Small intestine (tissue), 7 donors: Measurements from ENCODE around the gene ACSBG1. TPM values are rescaled to one million over a fixed set of nuclear protein-coding genes. Genes with fewer than 3 reads are reported as not detected.
A peak's percentile ranks its signal among the peaks of the same experiment; 100 is the strongest.

Experiments used
- DNase-seq, 2 donors: peaks; one replicate each; pipeline versions ENCODE4 v3.0.0 to v3.0.0-alpha.2; 2013
- FAIRE-seq: peaks from 2 replicates; lab custom pipeline; 2012; peaks lifted over from hg19 to GRCh38; lab: Jason Lieb, UNC
- H3K27ac ChIP-seq, 3 donors: one replicate each; pipeline ENCODE4 v1.5.1; 2013; ENCODE audit warnings: low read length in 2 of 3, mild to moderate bottlenecking in 2 of 3, control low read depth in 1 of 3, inconsistent platforms in 1 of 3, low read depth in 1 of 3, moderate library complexity in 1 of 3
- H3K27me3 ChIP-seq, 3 donors: one replicate each; pipeline ENCODE4 v1.6.1; 2013; ENCODE audit warnings: low read length in 3 of 3, inconsistent platforms in 1 of 3; ENCODE audit not compliant: control insufficient read depth in 3 of 3, insufficient read depth in 3 of 3
- H3K36me3 ChIP-seq, 3 donors: one replicate each; pipeline ENCODE4 v1.6.1; 2013; ENCODE audit warnings: low read length in 3 of 3, inconsistent platforms in 1 of 3, low read depth in 1 of 3, mild to moderate bottlenecking in 1 of 3, moderate library complexity in 1 of 3; ENCODE audit not compliant: control insufficient read depth in 3 of 3, insufficient read depth in 2 of 3
- H3K4me1 ChIP-seq, 3 donors: one replicate each; pipeline ENCODE4 v1.6.1; 2013; ENCODE audit warnings: low read length in 2 of 3, inconsistent platforms in 1 of 3, low read depth in 1 of 3, mild to moderate bottlenecking in 1 of 3, moderate library complexity in 1 of 3; ENCODE audit not compliant: control insufficient read depth in 3 of 3, insufficient read depth in 2 of 3
- H3K4me3 ChIP-seq, 3 donors: one replicate each; pipeline ENCODE4 v1.5.1; 2013; ENCODE audit warnings: low read length in 3 of 3, control low read depth in 1 of 3, inconsistent platforms in 1 of 3, low read depth in 1 of 3, mild to moderate bottlenecking in 1 of 3, moderate library complexity in 1 of 3
- H3K9me3 ChIP-seq, 2 donors: one replicate each; pipeline ENCODE4 v1.6.1; 2013; ENCODE audit warnings: low read depth in 1 of 2, low read length in 1 of 2; ENCODE audit not compliant: control insufficient read depth in 2 of 2, insufficient read depth in 1 of 2
- WGBS, 3 donors: extraction: QIAGEN DNeasy Blood & Tissue Kit; methylation state at CpG; one replicate each; pipeline ENCODE4 v1.1.7; 2013; 5-methylcytosine and 5-hydroxymethylcytosine counted together
- polyA plus RNA-seq, 4 donors: library from polyadenylated mRNA; stranded (reverse) in 3 of 4; unstranded in 1 of 4; fragments of 200-250 nt in 3 of 4; fragments of 120-200 nt in 1 of 4; gene quantifications; one replicate each; pipeline versions ENCODE4 v1.2.1 to v1.2.3, GENCODE V29; 2013
- donor health status: healthy with polysubstance abuse.
- donor health status: control.
- donor health status: control.
- donor health status: Bipolar disorder and iron deficiency.
- donor health status: healthy.

The ACSBG1 gene
- polyA plus RNA-seq, 4 donors = 0.54 to 0.67 (median 0.55) TPM

DNA sequence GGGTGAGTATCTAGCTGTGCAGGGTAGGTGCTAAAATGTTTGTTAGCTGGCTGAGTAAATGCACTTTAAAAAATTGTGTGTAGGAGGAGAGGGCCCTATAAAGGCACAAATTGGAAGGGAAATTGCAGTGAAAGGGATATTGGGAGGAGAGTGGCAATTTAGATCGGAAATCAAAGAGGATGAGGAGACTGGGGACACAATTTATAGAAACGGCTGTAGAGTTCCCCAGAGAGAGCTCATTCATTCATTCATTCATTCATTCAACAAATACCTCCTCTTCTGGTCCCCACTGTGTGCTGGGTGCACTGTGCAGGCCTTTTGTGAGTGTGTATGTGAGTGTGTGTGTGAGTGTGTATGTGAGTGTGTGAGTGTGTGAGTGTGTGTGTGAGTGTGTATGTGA is 32.4 kb upstream of the ACSBG1 start:
- no peak overlapping the region for H3K27ac ChIP-seq
- DNase-seq = no peak
- 57 to 79% (median 70%) methylated on average over 2 of the region's 2 CpGs for WGBS, 3 donors
- no peak for FAIRE-seq
- peaks cover 0 to 14% (median 2%) of the 10 kb centered on the region in 3 donors for H3K36me3 ChIP-seq
- H3K4me3 ChIP-seq = no peak overlapping the region
- H3K9me3 ChIP-seq = no peaks in the 10 kb centered on the region
- no peaks in the 10 kb centered on the region for H3K27me3 ChIP-seq
- peaks cover 0 to 16% (median 8%) of the 10 kb centered on the region in 3 donors for H3K4me1 ChIP-seq

DNA sequence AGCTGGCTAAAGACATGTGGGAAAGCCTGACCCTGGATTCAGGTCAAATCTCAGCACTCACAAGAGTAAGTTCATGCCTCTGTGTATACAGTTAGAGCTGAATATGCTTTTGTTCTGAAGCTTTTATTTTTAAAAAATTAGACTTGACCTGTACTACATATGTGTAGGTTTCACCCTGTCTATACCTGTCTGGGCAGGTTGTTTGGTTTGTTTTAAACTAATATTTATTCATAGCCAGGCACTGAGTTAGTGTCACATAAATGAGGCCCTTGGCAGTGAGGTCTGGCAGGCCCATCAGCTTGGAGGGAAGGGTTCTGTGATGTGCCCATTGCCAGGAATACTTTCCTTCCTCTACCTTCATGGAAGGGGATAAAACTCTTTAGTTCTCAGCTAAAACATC is 31.9 kb upstream of the ACSBG1 start:
- FAIRE-seq (no peak), DNase-seq (no peak)
- Histone ChIP-seq H3K27ac (no peak overlapping the region), H3K36me3 (peaks cover 0 to 11% (median 2%) of the 10 kb centered on the region in 3 donors), H3K9me3 (no peaks in the 10 kb centered on the region), H3K4me1 (peaks cover 0 to 16% (median 8%) of the 10 kb centered on the region in 3 donors), H3K27me3 (no peaks in the 10 kb centered on the region), H3K4me3 (no peak overlapping the region)

DNA sequence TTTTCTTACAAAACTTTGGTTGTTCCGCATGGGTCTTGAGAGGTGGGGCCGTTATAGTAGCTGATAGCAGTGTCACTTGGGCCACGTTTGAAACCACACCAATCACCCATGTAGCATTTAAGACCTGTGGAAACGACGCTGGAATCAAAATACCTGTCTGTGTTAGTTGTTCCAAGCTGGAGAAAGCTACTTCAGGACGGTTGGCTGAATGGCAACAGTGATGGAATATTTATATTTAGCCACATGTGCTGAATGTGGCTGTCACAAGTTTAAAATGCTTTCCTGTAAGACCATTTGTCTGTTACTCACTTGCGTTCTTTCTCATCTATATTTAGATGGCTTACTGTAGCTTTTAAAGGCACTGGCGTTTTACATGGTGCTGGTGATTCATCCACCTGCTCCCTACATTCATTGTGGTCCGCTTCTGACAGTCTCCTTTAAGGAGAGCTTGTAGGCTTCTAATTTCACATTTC is 31.4 kb upstream of the ACSBG1 start:
- Histone ChIP-seq H3K9me3 (no peaks in the 10 kb centered on the region), H3K27ac (no peak overlapping the region), H3K36me3 (peaks cover 0 to 6% (median 0%) of the 10 kb centered on the region in 3 donors), H3K27me3 (no peaks in the 10 kb centered on the region), H3K4me3 (no peak overlapping the region), H3K4me1 (peaks cover 0 to 16% (median 8%) of the 10 kb centered on the region in 3 donors)
- no peak for FAIRE-seq
- WGBS, 3 donors = 64 to 66% (median 65%) methylated on average over 9 of the region's 9 CpGs
- DNase-seq = no peak

GRCh38 chr15:78265137-78265460 is 30.7 kb upstream of the ACSBG1 start:
- DNase-seq (no peak), FAIRE-seq (no peak)
- Histone ChIP-seq H3K27me3 (no peaks in the 10 kb centered on the region), H3K9me3 (no peaks in the 10 kb centered on the region), H3K4me3 (peak overlapping the region in 2 of 3 donors; percentile 70 to 80), H3K27ac (peak overlapping the region in 1 of 3 donors; percentile 33), H3K36me3 (peaks cover 0 to 4% (median 0%) of the 10 kb centered on the region in 3 donors), H3K4me1 (peaks cover 0 to 16% (median 8%) of the 10 kb centered on the region in 3 donors)
- WGBS, 3 donors = 15 to 43% (median 27%) methylated on average over 12 of the region's 12 CpGs

GRCh38 chr15:78264304-78265136 is 30.2 kb upstream of the ACSBG1 start, which contains the start of gene DNAJA4:
DNAJA4 (plus strand) TSS chr15:78264562; CDS start chr15:78264764, 202 bp downstream.
- peak; percentile 54 to 84 for DNase-seq
- Histone ChIP-seq H3K27me3 (no peaks in the 10 kb centered on the region), H3K9me3 (no peaks in the 10 kb centered on the region), H3K36me3 (peaks cover 0 to 4% (median 0%) of the 10 kb centered on the region in 3 donors), H3K4me3 (peak within 1 kb of the TSS; percentile 70 to 80 (median 79)), H3K27ac (peak within 1 kb of the TSS in 2 of 3 donors; percentile 40 to 45), H3K4me1 (peaks cover 0 to 16% (median 8%) of the 10 kb centered on the region in 3 donors)
- FAIRE-seq = no peak
- 4 to 5% (median 4%) methylated on average over 58 to 107 of the region's 107 CpGs for WGBS, 3 donors

DNA sequence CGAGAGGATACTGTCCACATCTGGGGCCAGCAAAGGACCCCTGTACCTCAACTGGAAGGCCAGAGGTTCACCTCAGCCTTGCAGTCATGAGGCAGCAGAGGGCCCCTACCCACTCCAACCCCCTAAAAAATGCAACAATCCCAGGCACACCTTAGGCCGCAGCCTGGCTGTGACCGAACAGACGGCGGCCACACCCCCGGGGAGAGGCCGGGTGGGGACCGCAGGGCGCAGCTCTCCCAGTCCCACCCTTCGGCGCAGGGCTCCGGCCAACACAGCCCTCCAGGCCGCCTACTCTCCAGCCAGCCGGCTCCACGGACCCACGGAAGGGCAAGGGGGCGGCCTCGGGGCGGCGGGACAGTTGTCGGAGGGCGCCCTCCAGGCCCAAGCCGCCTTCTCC is 29.5 kb upstream of the ACSBG1 start:
- DNase-seq (peak in 1 of 2 donors; percentile 35), FAIRE-seq (no peak)
- H3K36me3 ChIP-seq = peaks cover 0 to 4% (median 0%) of the 10 kb centered on the region in 3 donors
- 60 to 86% (median 68%) methylated on average over 17 to 23 of the region's 23 CpGs for WGBS, 3 donors
- H3K9me3 ChIP-seq = no peaks in the 10 kb centered on the region
- H3K27ac ChIP-seq = peak overlapping the region in 1 of 3 donors; percentile 40
- H3K4me1 ChIP-seq = peaks cover 0 to 16% (median 8%) of the 10 kb centered on the region in 3 donors
- H3K4me3 ChIP-seq = peak overlapping the region; percentile 70 to 80 (median 79)
- H3K27me3 ChIP-seq = no peaks in the 10 kb centered on the region

DNA sequence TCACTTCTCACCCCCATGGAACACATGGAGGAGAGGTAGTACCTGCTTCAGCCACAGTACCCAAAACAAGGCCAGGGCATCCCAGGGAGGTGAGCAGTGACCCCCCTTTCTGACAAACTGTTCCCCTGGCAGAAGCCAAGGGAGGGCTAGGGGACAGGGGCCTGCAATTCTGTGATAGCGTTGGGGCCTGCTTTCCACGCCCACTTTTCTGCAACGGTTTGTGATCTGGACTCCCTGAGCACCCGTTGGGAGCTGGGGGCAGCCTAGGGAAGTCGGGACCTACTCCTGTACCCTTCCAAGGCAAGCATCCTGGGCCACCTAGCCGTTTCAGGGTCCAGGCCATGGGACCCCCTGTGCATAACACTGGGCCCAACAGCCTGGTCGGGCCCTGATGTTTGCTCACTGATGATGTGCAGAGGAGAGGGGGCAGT is 29.0 kb upstream of the ACSBG1 start:
- Histone ChIP-seq H3K4me1 (peaks cover 0 to 16% (median 8%) of the 10 kb centered on the region in 3 donors), H3K27me3 (no peaks in the 10 kb centered on the region), H3K27ac (no peak overlapping the region), H3K4me3 (no peak overlapping the region), H3K9me3 (no peaks in the 10 kb centered on the region), H3K36me3 (peaks cover 0 to 4% (median 0%) of the 10 kb centered on the region in 3 donors)
- 76 to 92% (median 83%) methylated on average over 7 of the region's 7 CpGs for WGBS, 3 donors
- DNase-seq (no peak), FAIRE-seq (no peak)

DNA sequence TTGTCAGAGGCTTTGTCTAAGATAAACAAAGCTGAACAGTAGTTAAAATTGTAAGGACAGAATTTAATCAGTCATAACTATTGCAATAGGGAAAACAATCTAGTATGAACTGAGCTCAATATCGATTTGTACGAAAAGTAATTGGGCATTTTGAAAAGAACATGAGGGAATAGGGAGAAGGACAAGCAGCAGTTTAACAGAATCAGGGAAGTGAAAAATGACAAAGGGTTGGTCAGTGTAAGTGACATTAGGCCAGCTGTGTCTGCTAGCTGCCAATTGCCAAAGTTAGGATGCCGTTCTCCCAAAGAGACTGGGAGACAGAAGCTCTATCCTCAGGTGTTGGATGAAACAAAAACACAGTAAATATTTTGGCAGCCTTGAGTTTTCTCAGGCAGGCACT is 26.7 kb upstream of the ACSBG1 start:
- no peaks in the 10 kb centered on the region for H3K9me3 ChIP-seq
- H3K4me3 ChIP-seq = no peak overlapping the region
- no peak for FAIRE-seq
- H3K36me3 ChIP-seq = no peaks in the 10 kb centered on the region
- WGBS, 3 donors = 70 to 83% (median 81%) methylated on average over 3 of the region's 3 CpGs
- H3K27me3 ChIP-seq = no peaks in the 10 kb centered on the region
- no peak for DNase-seq
- H3K27ac ChIP-seq = no peak overlapping the region
- peaks cover 0 to 9% (median 8%) of the 10 kb centered on the region in 3 donors for H3K4me1 ChIP-seq
